NT2/D1 (cell line): ENCODE results near the gene ZNF32.
A peak's percentile ranks its signal among the peaks of the same experiment; 100 is the strongest.
"Not testable (repeated sequence)": the region's sequence is repeated elsewhere in the genome, so short reads cannot be mapped to it uniquely, and the experiment has no call there.

Experiments
- DNase-seq: peaks from one replicate; pipeline ENCODE4 v3.0.0-alpha.2; 2011; ENCODE audit warnings: low read depth, low spot score
- H3K27me3 ChIP-seq: 2 replicates; pipeline ENCODE4 v1.6.0; 2011; ENCODE audit warnings: mild to moderate bottlenecking; ENCODE audit not compliant: insufficient read length, insufficient read depth
- H3K36me3 ChIP-seq: 2 replicates; pipeline ENCODE4 v1.6.1; 2011; ENCODE audit warnings: mild to moderate bottlenecking, low read length, mixed read lengths; ENCODE audit not compliant: insufficient read depth, insufficient read length
- H3K4me1 ChIP-seq: 2 replicates; pipeline ENCODE4 v1.5.1; 2011; ENCODE audit not compliant: insufficient read depth, insufficient read length
- H3K4me3 ChIP-seq: 2 replicates; pipeline ENCODE4 v1.5.1; 2011; ENCODE audit warnings: low read depth; ENCODE audit not compliant: insufficient read length
- H3K9ac ChIP-seq: 2 replicates; pipeline ENCODE4 v1.6.0; 2011; ENCODE audit warnings: low read depth; ENCODE audit not compliant: insufficient read length
- H3K9me3 ChIP-seq: 2 replicates; pipeline ENCODE4 v1.5.1; 2011; ENCODE audit warnings: mild to moderate bottlenecking, low read length; ENCODE audit not compliant: insufficient read depth
- SUZ12 ChIP-seq: IDR thresholded peaks from 2 replicates; pipeline ENCODE4 v1.6.1; 2011; ENCODE audit not compliant: insufficient read length, insufficient read depth; ENCODE audit errors: extremely low read depth
- YY1 ChIP-seq: IDR thresholded peaks from 2 replicates; pipeline ENCODE4 v1.6.1; 2011; ENCODE audit not compliant: insufficient read length, insufficient read depth
- ZNF274 ChIP-seq: IDR thresholded peaks from 2 replicates; pipeline ENCODE4 v1.6.1; 2011; ENCODE audit warnings: mild to moderate bottlenecking, low read depth, low read length

ZNF32 gene

DNA sequence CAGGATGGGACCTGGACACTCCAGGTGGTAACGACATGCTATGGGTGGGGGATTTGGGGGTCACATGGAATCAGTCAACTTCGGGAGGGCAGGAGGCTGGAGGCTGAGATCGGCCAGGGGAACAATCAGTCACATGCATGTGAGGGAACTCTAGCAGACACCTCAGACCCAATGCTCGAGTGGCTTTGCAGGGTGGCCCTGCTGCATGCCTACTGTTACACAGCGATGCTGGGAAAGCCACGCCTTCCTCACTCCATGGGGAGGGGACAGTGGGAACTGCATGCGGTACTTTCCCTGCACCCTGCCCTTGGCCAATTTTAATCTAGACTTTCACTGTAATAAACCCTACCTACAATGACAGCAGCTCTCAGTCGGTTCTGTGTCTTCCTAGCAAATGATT is 6.6 kb upstream of the ZNF32 start:
- no peaks in the 10 kb centered on the region for H3K27me3 ChIP-seq
- DNase-seq = no peak
- no peak overlapping the region for H3K9ac ChIP-seq
- H3K9me3 ChIP-seq = no peaks in the 10 kb centered on the region
- H3K4me3 ChIP-seq = no peak overlapping the region
- no peak for TF ChIP-seq SUZ12
- TF ChIP-seq ZNF274 = no peak
- no peak for TF ChIP-seq YY1
- H3K36me3 ChIP-seq = no peaks in the 10 kb centered on the region
- peaks cover 2% of the 10 kb centered on the region for H3K4me1 ChIP-seq

DNA sequence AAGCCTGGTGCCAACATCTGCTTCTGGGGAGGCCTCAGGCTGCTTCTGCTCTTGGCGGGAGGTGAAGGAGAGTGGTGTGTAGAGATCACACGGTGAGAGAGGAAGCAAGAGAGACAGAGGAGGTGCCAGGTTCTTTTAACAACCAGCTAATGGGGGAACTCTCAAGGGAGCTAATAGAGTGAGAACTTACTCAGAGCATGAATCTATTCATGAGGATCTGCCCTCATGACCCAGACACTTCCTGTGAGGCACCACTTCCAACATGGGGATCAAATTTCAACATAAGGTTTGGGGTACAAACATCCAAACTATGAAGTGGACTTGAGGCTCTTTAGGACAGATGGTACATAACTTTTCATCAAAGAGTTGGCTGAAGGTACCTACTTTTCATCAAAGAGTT is 5.1 kb upstream of the ZNF32 start:
- Histone ChIP-seq H3K4me3 (no peak overlapping the region), H3K36me3 (no peaks in the 10 kb centered on the region), H3K4me1 (peaks cover 2% of the 10 kb centered on the region), H3K9me3 (no peaks in the 10 kb centered on the region), H3K9ac (no peak overlapping the region), H3K27me3 (peaks cover 11% of the 10 kb centered on the region)
- TF ChIP-seq YY1 = no peak
- TF ChIP-seq ZNF274 = no peak
- TF ChIP-seq SUZ12 = no peak
- DNase-seq = no peak

DNA sequence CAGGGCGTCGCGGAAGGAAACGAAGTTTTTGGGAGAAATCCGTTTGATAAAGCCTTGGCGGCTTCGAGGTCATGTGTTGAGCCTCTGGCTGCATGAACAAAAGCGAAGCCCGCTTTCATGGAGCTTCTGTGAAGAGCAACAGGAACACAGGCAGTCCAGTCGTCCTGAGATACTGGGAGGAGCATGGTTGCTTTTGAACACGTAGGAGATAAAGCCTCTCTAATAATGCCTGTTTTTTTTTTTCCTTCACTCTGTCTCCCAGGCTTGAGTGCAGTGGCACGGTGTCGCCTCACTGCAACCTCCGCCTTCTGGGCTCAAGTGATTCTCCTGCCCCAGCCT is 473 bp upstream of the ZNF32 start:
- H3K4me3 ChIP-seq = peak overlapping the region; percentile 56
- TF ChIP-seq YY1 (no peak), SUZ12 (no peak), ZNF274 (no peak)

DNA sequence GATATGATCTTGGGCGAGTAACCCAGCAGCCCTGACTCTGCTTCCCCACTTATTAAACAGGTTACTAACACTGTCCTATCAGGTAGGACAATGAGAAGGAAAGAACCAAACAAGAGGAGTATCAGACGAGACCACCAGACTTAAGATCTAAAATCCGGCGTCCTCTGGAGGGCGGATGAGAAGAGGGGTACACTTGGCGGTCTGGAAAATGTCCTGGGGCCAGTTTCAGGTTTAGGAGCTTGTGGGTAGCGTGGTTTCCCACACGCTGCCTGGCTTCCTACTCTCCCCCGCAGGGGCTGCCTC is 635 bp downstream of the ZNF32 start:
- Histone ChIP-seq H3K4me1 (no peaks in the 10 kb centered on the region), H3K9ac (peak overlapping the region; percentile 83), H3K9me3 (peaks cover 48% of the 10 kb centered on the region), H3K36me3 (peaks cover 31% of the 10 kb centered on the region), H3K27me3 (peaks cover 11% of the 10 kb centered on the region), H3K4me3 (peak overlapping the region; percentile 72)
- no peak for DNase-seq
- TF ChIP-seq SUZ12 (no peak), ZNF274 (no peak), YY1 (no peak)

More for the DNA sequence above, 473 bp upstream of the ZNF32 start:
- Histone ChIP-seq H3K9me3 (peaks cover 37% of the 10 kb centered on the region), H3K9ac (peak overlapping the region; percentile 72), H3K4me1 (no peaks in the 10 kb centered on the region), H3K27me3 (peaks cover 11% of the 10 kb centered on the region), H3K36me3 (peaks cover 20% of the 10 kb centered on the region)
- DNase-seq = no peak

DNA sequence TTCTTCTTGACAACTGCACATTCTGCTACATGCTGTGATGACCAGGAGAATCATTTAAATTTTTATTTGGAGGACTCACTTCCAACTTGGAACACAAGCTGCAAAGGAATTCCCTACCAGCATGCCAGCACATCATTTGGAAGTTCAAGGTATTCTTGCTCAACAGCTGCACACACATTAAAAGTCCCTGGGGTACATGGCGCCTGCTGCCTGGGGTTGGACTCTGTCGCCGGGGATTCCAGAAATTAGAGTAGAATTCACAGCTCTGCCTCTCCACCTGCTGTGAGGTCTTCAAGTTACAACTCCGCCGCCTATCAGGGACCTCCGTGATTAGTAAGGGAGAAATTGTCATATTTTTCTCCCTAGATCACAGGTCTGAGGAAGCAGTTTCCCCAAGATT is 1.1 kb downstream of the ZNF32 start:
- peaks cover 52% of the 10 kb centered on the region for H3K9me3 ChIP-seq
- H3K36me3 ChIP-seq = peaks cover 36% of the 10 kb centered on the region
- TF ChIP-seq ZNF274 (no peak), SUZ12 (no peak), YY1 (no peak)
- no peak for DNase-seq
- H3K9ac ChIP-seq = no peak overlapping the region
- H3K4me3 ChIP-seq = peak overlapping the region; percentile 72
- H3K27me3 ChIP-seq = peaks cover 11% of the 10 kb centered on the region
- H3K4me1 ChIP-seq = no peaks in the 10 kb centered on the region

DNA sequence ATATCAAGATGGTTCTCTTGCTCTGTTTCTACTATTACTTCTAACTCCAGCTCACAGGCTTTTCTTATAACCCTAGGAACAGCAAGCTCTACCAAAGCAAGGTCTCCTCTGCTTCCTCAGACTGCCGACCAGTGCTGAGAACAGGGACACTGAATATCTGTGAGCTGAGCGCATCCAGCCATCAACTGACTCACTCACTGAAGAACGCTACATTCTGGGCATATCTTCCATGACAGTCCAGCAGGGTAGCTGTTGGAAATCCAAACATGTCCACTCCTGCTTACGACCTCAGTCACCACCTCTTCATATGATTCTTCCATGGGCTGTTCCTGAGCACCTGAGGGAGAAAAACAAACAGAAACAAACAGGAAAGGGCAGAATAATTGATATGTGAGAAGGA is 2.8 kb downstream of the ZNF32 start:
- DNase-seq = no peak
- H3K4me3 ChIP-seq = no peak overlapping the region
- H3K36me3 ChIP-seq = peaks cover 40% of the 10 kb centered on the region
- H3K4me1 ChIP-seq = no peaks in the 10 kb centered on the region
- peaks cover 59% of the 10 kb centered on the region for H3K9me3 ChIP-seq
- TF ChIP-seq YY1 = no peak
- TF ChIP-seq ZNF274 = no peak
- TF ChIP-seq SUZ12 = no peak
- peaks cover 11% of the 10 kb centered on the region for H3K27me3 ChIP-seq
- no peak overlapping the region for H3K9ac ChIP-seq

DNA sequence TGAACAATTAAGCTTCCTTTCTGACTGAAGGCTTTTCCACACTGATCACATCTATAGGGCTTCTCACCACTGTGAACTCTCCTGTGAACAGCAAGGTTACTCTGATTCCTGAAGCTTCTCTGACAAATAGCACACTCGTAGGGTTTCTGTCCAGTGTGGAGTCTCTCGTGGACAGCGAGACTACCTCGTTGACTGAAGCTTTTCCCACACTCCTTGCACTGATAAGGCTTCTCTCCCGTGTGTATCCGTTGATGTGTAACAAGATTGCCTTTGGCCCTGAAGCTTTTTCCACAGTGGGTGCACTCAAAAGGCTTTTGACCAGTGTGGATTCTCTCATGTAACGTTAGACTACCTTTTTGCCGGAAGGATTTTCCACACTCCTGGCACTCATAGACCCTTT is 4.4 kb downstream of the ZNF32 start:
- H3K4me1 ChIP-seq = no peaks in the 10 kb centered on the region
- no peak overlapping the region for H3K4me3 ChIP-seq
- peaks cover 40% of the 10 kb centered on the region for H3K36me3 ChIP-seq
- no peak for DNase-seq
- no peak for TF ChIP-seq ZNF274
- TF ChIP-seq SUZ12 = no peak
- TF ChIP-seq YY1 = no peak
- peaks cover 59% of the 10 kb centered on the region for H3K9me3 ChIP-seq
- no peak overlapping the region for H3K9ac ChIP-seq
- peaks cover 3% of the 10 kb centered on the region for H3K27me3 ChIP-seq

DNA sequence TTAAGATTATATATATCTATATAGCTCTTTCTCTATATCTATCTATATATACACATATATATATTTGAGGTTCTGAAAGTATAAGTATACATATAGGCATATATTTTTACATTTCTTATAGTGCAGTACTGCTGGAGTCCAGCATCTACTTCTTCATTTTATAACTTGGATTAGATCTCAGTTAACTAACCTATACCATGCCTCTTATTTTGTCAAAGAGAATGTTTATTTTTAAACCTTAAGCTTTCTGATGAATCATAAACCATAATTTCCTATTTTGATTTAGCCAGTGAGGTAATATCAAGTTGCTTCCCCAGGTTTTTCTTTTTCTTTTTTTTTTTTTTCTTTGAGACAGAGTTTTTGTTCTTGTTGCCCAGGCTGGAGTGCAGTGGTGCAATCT is 8.1 kb downstream of the ZNF32 start:
- H3K4me1 ChIP-seq = no peaks in the 10 kb centered on the region
- no peak for TF ChIP-seq YY1
- no peak for TF ChIP-seq SUZ12
- no peak for TF ChIP-seq ZNF274
- no peak overlapping the region for H3K9ac ChIP-seq
- no peak for DNase-seq
- H3K36me3 ChIP-seq = peaks cover 34% of the 10 kb centered on the region
- no peaks in the 10 kb centered on the region for H3K27me3 ChIP-seq
- no peak overlapping the region for H3K4me3 ChIP-seq
- peaks cover 37% of the 10 kb centered on the region for H3K9me3 ChIP-seq

DNA sequence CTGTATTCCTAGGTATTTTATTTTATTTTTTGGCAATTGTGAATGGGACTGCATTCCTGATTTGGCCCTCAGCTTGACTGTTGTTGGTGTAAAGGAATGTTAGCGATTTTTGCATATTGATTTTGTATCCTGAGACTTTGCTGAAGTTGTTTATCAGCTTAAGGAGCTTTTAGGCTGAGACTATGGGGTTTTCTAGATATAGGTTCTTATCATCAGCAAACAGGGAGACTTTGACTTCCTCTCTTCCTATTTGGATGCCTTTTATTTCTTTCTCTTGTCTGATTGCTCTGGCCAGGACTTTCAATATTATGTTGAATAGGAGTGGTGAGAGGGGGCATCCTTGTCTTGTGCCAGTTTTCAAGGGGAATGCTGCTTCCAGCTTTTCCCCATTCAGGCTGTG is 12.9 kb downstream of the ZNF32 start:
- not testable (repeated sequence) for H3K4me1 ChIP-seq, H3K4me3 ChIP-seq, H3K9me3 ChIP-seq, H3K27me3 ChIP-seq, H3K36me3 ChIP-seq, DNase-seq, H3K9ac ChIP-seq
